Occipital lobe (tissue), 2 donors: Measurements from ENCODE around the gene SCGB1D4. TPM values are rescaled to one million over a fixed set of nuclear protein-coding genes. Genes with fewer than 3 reads are reported as not detected.

Experiments
- DNase-seq: peaks from one replicate; lab custom pipeline; 2025; lab: John Stamatoyannopoulos, UW
- total RNA-seq: library from RNA; depleted of rRNA; stranded (reverse); fragments of >200 nt; gene quantifications from one replicate; pipeline ENCODE4 v1.2.3, GENCODE V29; 2014

SCGB1D4 gene
- total RNA-seq, 1 donor from 2014 or later: not detected

- DNase-seq: no peak
Measured at GRCh38 chr11:62273789-62274275, 25.0 kb downstream of the SCGB1D4 start.

GRCh38 chr11:62273284-62273683 is 25.6 kb downstream of the SCGB1D4 start:
- DNase-seq: no peak

- DNase-seq: no peak
Measured at GRCh38 chr11:62269654-62270278, 29.1 kb downstream of the SCGB1D4 start, which contains the start of gene SCGB2A2. Gene SCGB2A2 (plus strand): TSS chr11:62270158. CDS start chr11:62270217, 59 bp downstream.

- DNase-seq: no peak
Measured at GRCh38 chr11:62267576-62267975, 31.3 kb downstream of the SCGB1D4 start.

- no peak for DNase-seq
Measured at GRCh38 chr11:62267050-62267449, 31.8 kb downstream of the SCGB1D4 start.

- no peak for DNase-seq
Measured at GRCh38 chr11:62266558-62266957, 32.3 kb downstream of the SCGB1D4 start.

- DNase-seq: no peak
Measured at GRCh38 chr11:62264004-62264403, 34.9 kb downstream of the SCGB1D4 start.

- no peak for DNase-seq
Measured at GRCh38 chr11:62260261-62260953, 38.5 kb downstream of the SCGB1D4 start.

- DNase-seq: no peak
Measured at GRCh38 chr11:62256281-62256680, 42.6 kb downstream of the SCGB1D4 start.

- no peak for DNase-seq
Measured at GRCh38 chr11:62253999-62254542, 44.8 kb downstream of the SCGB1D4 start.

GRCh38 chr11:62251698-62252097 is 47.2 kb downstream of the SCGB1D4 start:
- DNase-seq: no peak

Other genes starting within 250 kb of the SCGB1D4 start
- gene INCENP, start 175.1 kb downstream of the SCGB1D4 start, total RNA-seq: 25.1 TPM
- not detected for gene SCGB1D1, start 108.9 kb downstream of the SCGB1D4 start, total RNA-seq
- gene SCGB2A1, start 90.4 kb downstream of the SCGB1D4 start, total RNA-seq: not detected
- not detected for gene SCGB1D2, start 56.8 kb downstream of the SCGB1D4 start, total RNA-seq
- gene SCGB2A2, start 28.9 kb downstream of the SCGB1D4 start, total RNA-seq: not detected
- 23.6 TPM for gene ASRGL1, start 38.4 kb upstream of the SCGB1D4 start, total RNA-seq
- not detected for gene SCGB1A1, start 120.0 kb upstream of the SCGB1D4 start, total RNA-seq
- gene AHNAK, start 247.7 kb upstream of the SCGB1D4 start, total RNA-seq: 18.6 TPM